Measurements from ENCODE around the gene UQCRFS1.

- TF ChIP-seq JUN (IDR thresholded peaks at IDR 0.05): no peak
- TF ChIP-seq, protein P1, sequence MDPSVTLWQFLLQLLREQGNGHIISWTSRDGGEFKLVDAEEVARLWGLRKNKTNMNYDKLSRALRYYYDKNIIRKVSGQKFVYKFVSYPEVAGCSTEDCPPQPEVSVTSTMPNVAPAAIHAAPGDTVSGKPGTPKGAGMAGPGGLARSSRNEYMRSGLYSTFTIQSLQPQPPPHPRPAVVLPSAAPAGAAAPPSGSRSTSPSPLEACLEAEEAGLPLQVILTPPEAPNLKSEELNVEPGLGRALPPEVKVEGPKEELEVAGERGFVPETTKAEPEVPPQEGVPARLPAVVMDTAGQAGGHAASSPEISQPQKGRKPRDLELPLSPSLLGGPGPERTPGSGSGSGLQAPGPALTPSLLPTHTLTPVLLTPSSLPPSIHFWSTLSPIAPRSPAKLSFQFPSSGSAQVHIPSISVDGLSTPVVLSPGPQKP (IDR thresholded peaks at IDR 0.05; ENCODE audit: low read depth, low read length): no peak
These were observed 35.8 kb downstream of the UQCRFS1 start for GRCh38 chr19:29176981-29177754.
